ENCODE measurements around the gene TPGS2.

DNA sequence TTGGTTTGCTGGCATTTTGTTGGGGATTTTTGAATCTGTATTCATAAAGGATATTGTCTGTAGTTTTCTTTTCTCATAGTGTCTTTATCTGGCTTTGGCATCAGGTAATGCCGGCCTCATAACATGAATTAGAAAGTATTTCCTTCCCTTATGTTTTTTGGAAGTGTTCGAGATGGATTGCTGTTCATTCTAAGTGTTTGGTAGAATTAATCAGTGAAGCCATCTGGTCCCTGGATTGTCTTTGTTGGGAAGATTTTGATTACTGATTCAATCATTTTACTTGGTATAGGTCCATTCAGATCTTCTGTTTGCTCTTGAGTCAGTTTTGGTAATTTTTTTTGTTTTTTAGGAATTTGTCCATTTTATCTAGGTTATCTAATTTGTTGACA, 22.4 kb upstream of the TPGS2 start:
- TF ChIP-seq, protein P1, sequence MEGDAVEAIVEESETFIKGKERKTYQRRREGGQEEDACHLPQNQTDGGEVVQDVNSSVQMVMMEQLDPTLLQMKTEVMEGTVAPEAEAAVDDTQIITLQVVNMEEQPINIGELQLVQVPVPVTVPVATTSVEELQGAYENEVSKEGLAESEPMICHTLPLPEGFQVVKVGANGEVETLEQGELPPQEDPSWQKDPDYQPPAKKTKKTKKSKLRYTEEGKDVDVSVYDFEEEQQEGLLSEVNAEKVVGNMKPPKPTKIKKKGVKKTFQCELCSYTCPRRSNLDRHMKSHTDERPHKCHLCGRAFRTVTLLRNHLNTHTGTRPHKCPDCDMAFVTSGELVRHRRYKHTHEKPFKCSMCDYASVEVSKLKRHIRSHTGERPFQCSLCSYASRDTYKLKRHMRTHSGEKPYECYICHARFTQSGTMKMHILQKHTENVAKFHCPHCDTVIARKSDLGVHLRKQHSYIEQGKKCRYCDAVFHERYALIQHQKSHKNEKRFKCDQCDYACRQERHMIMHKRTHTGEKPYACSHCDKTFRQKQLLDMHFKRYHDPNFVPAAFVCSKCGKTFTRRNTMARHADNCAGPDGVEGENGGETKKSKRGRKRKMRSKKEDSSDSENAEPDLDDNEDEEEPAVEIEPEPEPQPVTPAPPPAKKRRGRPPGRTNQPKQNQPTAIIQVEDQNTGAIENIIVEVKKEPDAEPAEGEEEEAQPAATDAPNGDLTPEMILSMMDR (IDR thresholded peaks at IDR 0.05): no peak
- TF ChIP-seq POLR2A (IDR thresholded peaks at IDR 0.05): no peak
